Posterior cingulate gyrus (tissue), 11 donors: Measurements from ENCODE around the gene SCAMP4.
"Not testable (repeated sequence)": the region's sequence is repeated elsewhere in the genome, so short reads cannot be mapped to it uniquely, and the experiment has no call there.

Source experiments
- DNase-seq, 10 donors: peaks; one replicate each; pipeline versions ENCODE4 v3.0.0 to v3.0.0-alpha.2; 2020 to 2021; ENCODE audit warnings: mixed read lengths in 3 of 10
- intact Hi-C: fragments of 100-400 bp; cut with DNase I; formaldehyde crosslinking; loops from one replicate; pipeline ENCODE4 v1.15.1; 2023

Gene SCAMP4

GRCh38 chr19:1881393-1882088 is 23.7 kb upstream of the SCAMP4 start:
- intact Hi-C loops: not testable (repeated sequence)
- peak in 2 of 10 donors; percentile 60 to 93 for DNase-seq

- intact Hi-C loops: no loop called here
- DNase-seq: peak in 2 of 10 donors; percentile 47 to 59
These were observed 23.0 kb upstream of the SCAMP4 start for GRCh38 chr19:1882089-1882785.

GRCh38 chr19:1882786-1883692 is 22.2 kb upstream of the SCAMP4 start:
- no peak for DNase-seq
- intact Hi-C loops: no loop called here

- intact Hi-C loops: loop anchor here (2.0 kb wide), 1 partner anchor 21 kb away; the partner anchor contains the start of genes ADAT3 and SCAMP4
- DNase-seq: no peak
These were observed 21.4 kb upstream of the SCAMP4 start for GRCh38 chr19:1883784-1884183.

- DNase-seq: no peak
- intact Hi-C loops: loop anchor here (2.0 kb wide), 1 partner anchor 20 kb away; the partner anchor contains the start of genes ADAT3 and SCAMP4
These were observed 20.9 kb upstream of the SCAMP4 start for GRCh38 chr19:1884291-1884718.

- intact Hi-C loops: loop anchor here (2.0 kb wide), 1 partner anchor 20 kb away; the partner anchor contains the start of genes ADAT3 and SCAMP4
- no peak for DNase-seq
These were observed 20.4 kb upstream of the SCAMP4 start for GRCh38 chr19:1884719-1885334.

GRCh38 chr19:1885398-1886119 is 19.6 kb upstream of the SCAMP4 start, which contains the start of gene ABHD17A:
ABHD17A (minus strand) TSS chr19:1885496; CDS start chr19:1881566, 3,930 bp downstream.
- DNase-seq: peak; percentile 89 to 99 (median 94)
- intact Hi-C loops: loop anchor here (2.0 kb wide), 1 partner anchor 19 kb away; the partner anchor contains the start of genes ADAT3 and SCAMP4

- DNase-seq, intact Hi-C loops: not testable (repeated sequence)
These were observed 18.8 kb upstream of the SCAMP4 start for GRCh38 chr19:1886360-1886759.

- intact Hi-C loops: no loop called here
- no peak for DNase-seq
These were observed 16.8 kb upstream of the SCAMP4 start for GRCh38 chr19:1888385-1888784.

- intact Hi-C loops: no loop called here
- no peak for DNase-seq
These were observed 15.3 kb upstream of the SCAMP4 start for GRCh38 chr19:1889907-1890306.

- DNase-seq: no peak
These were observed 11.4 kb upstream of the SCAMP4 start for GRCh38 chr19:1893791-1894190.

GRCh38 chr19:1896508-1896907 is 8.7 kb upstream of the SCAMP4 start:
- intact Hi-C loops: no loop called here
- peak in 1 of 10 donors; percentile 70 for DNase-seq

More at GRCh38 chr19:1893791-1894190, 11.4 kb upstream of the SCAMP4 start:
- intact Hi-C loops: no loop called here

- peak in 1 of 10 donors; percentile 36 for DNase-seq
- intact Hi-C loops: no loop called here
These were observed 3.2 kb upstream of the SCAMP4 start for GRCh38 chr19:1901940-1902404.

GRCh38 chr19:1902923-1903322 is 2.3 kb upstream of the SCAMP4 start:
- intact Hi-C loops: no loop called here
- DNase-seq: no peak

GRCh38 chr19:1904860-1905109 is 414 bp upstream of the SCAMP4 start:
- DNase-seq: no peak
- intact Hi-C loops: loop anchor here (2.0 kb wide), 1 partner anchor 20 kb away; the partner anchor contains the start of gene ABHD17A

GRCh38 chr19:1905863-1906375 is 720 bp downstream of the SCAMP4 start:
- intact Hi-C loops: loop anchor here (2.0 kb wide), 1 partner anchor 21 kb away; the partner anchor contains the start of gene ABHD17A
- DNase-seq: peak in 1 of 10 donors; percentile 68

- DNase-seq: no peak
- intact Hi-C loops: no loop called here
These were observed 1.9 kb downstream of the SCAMP4 start for GRCh38 chr19:1906985-1907562.

- intact Hi-C loops: no loop called here
- peak in 3 of 10 donors; percentile 35 to 88 (median 48) for DNase-seq
These were observed 2.6 kb downstream of the SCAMP4 start for GRCh38 chr19:1907563-1908363.
